Endothelial cell of hepatic sinusoid (primary cell): ENCODE measurements around the gene IGFBP1.

ENCODE experiments used
- in situ Hi-C: cut with HindIII; loops from 2 replicates; pipeline ENCODE4 v1.10.0; 2017; ENCODE audit warnings: low sequenced_read_pairs

Gene IGFBP1

DNA sequence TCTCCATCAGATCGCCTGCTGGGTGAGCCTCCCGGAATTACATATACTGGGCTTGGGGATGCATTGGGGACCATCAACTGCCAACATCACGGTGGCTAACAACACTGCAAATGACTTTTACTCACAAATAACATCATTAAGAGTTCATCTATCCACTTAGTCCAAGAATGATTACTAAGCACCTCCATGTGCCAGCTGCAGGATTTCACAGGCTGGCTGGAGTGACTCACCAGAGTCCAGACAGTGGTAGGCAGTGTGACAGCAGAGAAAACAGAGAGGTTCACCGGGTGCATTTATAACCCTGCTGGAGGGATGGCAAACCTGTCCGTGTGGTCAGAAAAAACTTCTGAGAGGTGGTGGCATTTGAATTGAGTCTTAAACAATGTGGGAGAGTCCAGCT is 36.0 kb downstream of the IGFBP1 start:
- in situ Hi-C loops, result loop anchor here (10.0 kb wide), 1 partner anchor 431 kb away; no protein-coding TSS in a partner anchor

DNA sequence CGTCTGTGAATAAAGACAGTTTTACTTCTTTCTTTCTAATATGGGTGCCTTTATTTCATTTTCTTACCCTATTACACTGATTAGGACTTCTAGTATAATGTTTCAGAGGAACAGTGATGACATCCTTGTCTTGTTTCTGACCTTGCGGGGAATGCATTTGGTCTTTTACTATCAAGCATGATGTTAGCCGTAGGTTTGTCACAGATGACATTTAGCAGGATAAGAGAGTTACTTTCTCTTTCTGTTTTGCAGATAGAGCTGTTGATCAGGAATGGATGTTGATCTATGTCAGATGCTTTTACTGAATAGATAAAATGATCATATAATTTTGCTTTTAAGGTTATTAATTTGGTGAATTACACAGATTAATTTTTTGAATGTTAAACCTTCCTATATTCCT is 39.4 kb downstream of the IGFBP1 start:
- in situ Hi-C loops, result loop anchor here (10.0 kb wide), 1 partner anchor 427 kb away; no protein-coding TSS in a partner anchor

DNA sequence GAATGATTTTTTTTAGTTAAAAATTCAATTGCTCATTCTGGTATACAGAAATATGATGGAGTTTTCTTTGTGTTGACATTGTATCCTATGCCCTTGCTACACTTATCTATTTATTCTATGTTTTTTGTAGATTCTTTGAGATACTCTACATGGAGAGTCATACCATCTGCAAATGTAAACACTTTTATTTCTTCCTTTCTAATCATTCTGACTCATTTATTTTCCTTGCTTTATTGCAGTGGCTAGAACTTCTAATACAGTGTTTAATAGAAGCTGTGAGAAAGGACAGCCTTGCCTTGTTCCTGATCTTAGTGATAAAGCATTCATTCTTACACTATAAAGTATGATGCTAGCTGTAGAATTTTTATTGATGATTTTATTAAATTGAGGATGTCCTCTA is 42.7 kb downstream of the IGFBP1 start:
- in situ Hi-C loops, result no loop called here

DNA sequence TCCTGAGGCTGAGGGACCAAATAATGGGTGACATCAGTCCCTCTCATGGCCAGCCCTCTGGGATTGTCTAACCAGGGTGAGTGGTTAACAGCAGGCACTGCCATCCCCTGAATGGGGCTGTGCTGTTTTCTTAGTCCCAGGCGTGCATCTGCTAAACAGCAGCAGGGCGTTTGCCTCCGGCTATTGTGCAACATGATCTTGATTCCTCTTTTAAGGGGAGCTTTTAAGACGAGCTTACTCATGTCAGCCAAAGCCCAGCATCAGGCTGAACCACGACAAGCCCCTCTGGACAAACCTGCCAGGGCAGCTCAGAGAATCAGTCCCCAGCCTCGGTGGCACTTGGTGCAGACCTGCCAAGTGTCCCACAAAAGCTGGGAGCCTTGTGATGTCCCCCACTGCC is 49.0 kb downstream of the IGFBP1 start:
- in situ Hi-C loops, result no loop called here

DNA sequence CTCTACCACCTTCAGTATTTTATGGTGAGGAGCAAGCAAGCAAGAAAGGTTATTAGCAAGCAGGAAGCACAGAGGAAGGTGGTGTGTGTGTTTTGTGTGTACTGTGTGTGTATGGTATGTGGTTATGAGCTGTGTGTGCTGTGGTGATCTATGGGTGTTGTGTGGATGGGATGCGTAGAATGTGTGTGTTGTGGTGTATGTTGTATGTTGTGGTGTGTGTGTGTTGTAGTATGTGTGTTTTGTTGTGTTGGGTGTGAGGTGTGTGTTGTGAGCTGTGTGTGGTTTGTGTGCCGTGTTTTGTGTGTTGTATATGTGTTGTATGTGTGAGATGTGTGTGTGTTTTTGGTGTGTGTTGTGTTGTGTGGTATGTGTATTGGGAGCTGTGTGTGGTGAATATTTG is 49.6 kb downstream of the IGFBP1 start:
- in situ Hi-C loops, result no loop called here

DNA sequence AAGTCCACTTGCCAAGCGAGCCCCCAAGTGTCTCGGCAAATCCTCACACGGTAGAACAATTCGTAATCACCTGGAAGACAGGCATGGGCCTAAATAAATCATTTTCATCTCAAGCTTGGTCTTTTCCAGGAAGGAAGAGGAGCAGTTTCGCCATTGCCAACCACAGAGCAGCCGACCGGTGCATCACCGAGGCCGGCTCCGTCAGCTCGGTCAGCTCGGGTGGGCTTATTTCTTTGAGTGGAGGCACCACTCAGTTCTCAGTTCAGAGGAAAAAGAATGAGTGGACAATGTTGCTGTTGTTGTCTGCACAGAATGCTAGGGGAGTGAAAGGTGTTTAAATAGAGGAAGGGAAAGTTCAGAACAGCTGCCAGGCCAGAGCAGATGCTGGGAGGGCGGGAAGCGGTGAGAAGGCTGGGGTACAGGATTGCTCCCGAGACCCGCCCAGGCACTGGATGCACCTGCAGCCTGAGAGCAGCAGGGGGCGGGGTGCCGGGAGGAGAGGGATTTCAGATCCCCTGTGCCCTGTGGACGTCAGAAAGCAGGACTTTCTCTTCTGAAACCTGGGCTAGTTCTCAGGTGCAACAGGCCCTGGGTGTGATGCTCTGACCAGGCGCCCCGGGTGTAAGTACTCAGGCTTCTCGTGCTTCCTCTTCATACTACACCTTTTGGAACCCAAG is 50.5 kb downstream of the IGFBP1 start:
- in situ Hi-C loops, result no loop called here

DNA sequence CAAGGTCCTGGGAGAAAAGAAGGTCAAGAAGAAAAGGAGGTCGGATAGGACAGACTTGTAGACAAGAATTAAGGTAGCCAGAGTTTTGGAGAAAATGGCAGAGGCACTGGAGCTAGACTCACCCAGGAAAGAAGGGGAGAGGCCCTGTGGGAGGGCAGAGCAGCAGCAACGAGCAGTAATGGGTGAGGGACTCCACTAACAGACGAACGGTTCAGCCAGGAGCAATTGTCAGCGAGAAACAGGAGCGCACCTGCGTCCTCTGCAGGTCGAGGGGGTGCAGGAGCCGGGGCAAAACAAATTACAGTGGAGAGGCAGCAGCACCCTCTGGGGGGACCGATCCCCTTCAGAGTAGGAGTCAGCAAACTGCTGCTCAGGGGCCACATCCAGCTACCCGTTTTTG is 51.3 kb downstream of the IGFBP1 start:
- in situ Hi-C loops, result no loop called here

DNA sequence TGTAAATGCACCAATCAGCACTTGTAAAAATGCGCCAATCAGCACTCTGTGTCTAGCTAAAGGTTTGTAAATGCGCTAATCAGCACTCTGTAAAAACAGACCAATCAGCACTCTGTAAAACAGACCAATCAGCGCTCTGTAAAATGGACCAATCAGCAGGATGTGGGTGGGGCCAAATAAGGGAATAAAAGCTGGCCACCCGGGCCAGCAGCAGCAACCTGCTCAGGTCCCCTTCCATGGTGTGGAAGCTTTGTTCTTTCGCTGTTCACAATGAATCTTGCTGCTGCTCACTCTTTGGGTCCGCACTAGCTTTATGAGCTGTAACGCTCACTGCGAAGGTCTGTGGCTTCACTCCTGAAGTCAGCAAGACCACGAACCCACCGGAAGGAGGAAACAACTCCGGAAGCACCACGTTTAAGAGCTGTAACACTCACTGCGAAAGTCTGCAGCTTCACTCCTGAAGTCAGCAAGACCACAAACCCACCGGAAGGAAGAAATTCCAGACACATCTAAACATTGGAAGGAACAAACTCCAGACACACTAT is 52.0 kb downstream of the IGFBP1 start:
- in situ Hi-C loops, result loop anchor here (10.0 kb wide), 1 partner anchor 54 kb away; no protein-coding TSS in a partner anchor

DNA sequence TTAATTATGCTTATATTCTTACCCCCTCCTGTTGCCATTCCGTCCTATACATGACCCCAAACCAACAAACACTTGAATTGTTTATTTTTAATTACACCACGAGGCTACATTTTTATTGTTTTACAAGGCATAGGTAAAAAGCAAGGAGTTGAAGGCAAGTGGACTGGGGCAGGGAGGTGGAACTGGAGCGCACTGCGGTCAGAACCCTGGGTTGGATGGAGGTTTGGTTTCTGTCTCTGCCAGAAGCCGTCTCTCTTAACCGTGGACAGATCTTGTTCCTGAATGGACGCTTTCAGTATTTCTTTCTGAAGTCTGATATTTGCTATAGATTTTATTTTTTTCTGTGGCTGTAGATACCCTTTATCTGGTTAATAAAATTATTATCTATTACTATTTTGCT is 52.7 kb downstream of the IGFBP1 start:
- in situ Hi-C loops, result loop anchor here (10.0 kb wide), 1 partner anchor 54 kb away; no protein-coding TSS in a partner anchor
